ENCODE results near the gene MLEC.

The MLEC gene

DNA sequence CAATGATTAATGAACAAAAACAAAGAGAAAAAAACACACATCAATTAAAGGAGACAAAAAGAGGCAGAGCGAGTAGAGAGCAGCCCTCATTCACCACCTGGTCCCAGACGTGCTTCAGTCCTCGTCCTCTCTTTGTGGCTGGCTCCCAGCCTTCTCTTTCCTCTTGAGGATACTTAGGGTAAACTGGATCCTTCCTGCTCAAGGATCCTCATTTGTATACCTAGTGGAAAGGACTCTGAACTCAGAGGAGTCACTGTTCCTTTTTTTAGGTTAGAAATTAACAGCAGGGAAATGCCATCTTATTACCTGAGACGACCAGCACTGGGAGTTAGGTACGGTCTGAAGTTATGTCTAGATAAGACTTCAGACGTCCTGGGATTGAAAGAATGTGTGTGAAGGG lies 9.7 kb downstream of the MLEC start:
- DNase-seq: no peak

DNA sequence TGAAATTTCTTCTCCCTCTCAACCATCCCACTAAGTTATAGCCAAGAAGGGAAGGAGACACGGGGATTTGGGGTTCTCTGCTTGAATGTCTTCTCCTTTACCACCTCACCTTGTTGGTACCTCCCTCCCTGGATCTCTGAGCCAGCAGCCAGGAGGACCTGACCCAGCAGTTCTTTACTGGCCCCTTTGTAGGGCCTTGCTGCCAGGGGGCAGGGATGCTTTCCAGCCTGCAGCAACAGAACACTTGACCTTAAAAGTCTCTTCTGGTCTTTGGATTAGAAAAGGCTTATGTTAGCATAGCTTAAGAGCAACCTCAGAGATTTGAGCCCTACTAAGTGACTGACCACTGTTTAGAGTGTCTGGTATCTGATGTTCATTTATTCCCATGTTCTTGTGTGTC lies 10.4 kb downstream of the MLEC start:
- no peak for DNase-seq

DNA sequence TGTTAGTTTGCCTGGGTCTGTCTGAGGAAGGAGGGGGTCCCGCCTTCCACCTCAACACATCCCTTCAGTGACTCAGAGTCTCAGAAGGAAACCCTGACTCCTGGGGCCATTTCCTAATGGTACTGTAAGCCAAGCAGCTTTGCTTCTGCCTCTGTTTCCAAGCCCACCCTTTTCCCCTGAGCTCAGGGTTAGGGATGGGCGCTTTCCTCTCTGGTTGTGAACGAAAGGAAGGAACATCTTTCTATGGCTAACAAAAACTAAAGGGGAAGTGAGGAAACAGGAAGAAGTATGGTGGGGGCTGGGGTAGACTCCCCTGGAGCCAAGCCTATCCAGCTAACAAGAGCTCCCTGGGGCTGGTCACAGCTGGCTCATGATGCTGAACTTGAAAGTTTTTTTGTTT lies 11.7 kb downstream of the MLEC start:
- peak; percentile 60 for DNase-seq

DNA sequence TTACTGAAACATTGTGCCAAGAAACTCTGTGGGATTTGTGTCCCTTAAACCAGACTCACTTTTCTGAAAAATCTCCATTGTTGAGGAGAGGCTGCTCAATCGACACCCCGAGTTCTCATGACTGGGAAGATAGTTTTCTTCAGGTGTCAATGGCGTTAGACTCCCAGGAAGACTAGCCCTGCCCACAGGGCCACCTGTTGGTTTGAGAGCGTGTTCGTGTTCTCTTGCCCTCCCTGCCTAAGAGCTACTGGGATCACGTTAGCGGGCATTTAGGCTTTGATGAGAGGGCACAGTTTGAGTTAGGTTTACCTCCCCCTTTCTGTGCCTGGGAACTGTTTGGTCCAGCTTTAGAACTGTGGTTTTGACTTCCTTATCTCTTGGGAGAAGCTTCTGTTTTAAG lies 12.6 kb downstream of the MLEC start:
- DNase-seq: no peak

DNA sequence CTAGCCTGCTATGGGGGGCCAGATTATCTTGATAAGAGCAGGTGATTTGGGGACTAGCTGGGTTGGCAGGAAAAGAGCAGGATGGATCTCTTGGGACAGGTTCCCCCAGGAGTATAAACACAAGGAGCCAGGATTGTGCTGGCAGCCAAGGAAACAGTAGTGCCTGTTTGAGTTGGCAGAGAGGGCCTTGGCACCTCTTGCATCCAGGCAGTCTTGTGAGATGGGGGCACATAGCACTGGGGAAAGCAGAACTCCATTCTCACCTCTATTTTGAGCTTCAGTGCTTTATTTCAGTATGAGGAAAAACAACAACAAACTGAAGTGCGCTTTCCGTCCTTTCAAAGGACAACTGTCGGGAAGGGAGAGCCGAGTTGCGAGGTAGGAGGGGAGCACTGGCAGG lies 13.9 kb downstream of the MLEC start:
- no peak for DNase-seq

GRCh38 chr12:120702637-120703036 lies 15.7 kb downstream of the MLEC start:
- peak; percentile 32 for DNase-seq

GRCh38 chr12:120703311-120703942 lies 16.5 kb downstream of the MLEC start:
- DNase-seq: no peak

DNA sequence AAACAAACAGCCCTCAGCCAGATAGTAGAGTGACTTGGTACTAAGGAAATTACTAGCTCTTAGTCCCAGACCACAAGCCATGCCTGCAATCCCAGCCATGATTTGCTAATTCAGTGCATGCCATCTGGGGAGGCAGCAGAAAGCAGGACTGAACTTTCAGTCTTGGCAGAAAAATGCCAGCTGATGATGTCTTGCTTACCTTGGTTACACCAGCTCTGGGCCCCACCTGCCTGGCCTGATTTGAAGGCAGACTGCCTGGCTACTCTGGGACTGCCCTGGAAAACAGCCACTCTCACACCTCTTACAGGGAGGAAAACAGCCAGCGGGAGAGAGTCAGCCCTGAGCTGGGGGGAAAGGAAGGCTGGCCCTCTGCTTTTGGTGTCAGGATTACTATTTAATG lies 18.7 kb downstream of the MLEC start:
- DNase-seq: no peak

DNA sequence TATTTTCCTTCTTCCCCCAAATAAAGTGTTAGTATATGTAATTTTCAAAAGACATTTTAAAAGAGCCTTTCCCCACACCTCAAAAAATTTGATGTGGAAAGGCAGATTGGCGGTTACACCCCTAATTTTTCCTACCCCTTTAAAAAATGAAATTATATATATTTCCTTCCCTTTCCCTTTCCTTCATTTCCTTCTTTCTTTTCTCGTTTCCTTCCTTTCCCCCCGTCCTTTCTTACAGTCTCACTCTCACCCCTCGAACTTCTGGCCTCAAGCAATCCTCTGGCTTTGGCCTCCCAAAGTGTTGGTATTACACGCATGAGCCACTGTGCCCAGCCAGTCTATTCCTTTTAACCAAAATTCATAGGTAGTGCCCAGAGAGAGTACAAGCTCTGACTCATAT lies 19.1 kb downstream of the MLEC start:
- DNase-seq: no peak

DNA sequence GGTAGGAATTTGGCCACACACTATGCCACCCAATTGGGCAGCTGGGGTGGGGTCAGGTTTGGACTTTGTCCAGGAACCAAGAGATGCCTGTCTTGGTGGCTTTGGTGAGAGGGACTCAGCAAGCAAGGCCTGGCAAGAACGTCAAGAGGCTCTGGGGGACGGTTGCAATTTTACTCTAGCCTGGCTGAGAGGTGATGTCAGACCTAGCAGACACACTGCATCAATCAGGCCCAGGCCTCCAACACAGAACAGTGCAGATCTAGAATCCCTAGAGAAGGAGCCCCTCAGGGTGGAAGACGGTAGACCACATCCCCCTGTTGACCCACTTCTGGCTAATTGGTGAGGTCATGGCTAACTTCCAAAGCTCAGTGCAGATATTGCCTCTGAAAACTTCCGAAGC lies 21.7 kb downstream of the MLEC start:
- DNase-seq: peak; percentile 31

DNA sequence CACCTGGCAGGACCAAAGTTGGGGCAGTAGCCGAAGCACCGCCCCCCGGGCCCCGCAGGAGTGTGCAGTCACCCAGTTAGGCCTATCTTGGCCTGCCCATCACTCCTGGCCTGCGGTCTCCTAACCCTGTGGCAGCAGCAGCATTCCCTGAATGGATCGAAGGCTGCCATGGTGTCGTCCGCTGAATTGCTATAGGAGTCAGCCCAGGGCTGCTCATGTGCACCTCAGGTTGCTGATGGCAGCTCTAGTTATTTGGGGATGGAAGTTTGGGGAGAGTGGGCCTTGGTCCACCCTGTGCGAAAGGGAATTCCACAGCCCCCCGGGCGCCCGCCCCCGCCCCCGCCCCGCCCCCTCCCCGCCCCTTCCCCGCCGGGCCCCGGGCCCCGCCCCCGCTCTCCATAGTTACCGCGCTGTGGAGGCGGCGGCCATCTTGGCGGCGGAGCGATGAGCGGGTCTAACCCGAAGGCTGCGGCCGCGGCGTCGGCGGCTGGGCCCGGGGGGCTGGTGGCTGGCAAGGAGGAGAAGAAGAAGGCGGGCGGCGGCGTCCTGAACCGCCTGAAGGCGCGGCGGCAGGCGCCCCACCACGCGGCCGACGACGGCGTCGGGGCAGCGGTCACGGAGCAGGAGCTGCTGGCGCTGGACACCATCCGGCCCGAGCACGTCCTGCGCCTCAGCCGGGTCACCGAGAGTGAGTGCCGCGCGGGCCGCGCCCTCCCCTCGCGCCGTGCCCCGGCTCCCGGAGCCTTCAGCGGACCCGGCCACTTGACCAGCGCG lies 23.3 kb downstream of the MLEC start, which contains the start of gene UNC119B:
UNC119B (plus strand) TSS at position 428 of the 774 bp plus-strand sequence; CDS start at position 445, 17 bp downstream.
- peak; percentile 83 for DNase-seq

DNA sequence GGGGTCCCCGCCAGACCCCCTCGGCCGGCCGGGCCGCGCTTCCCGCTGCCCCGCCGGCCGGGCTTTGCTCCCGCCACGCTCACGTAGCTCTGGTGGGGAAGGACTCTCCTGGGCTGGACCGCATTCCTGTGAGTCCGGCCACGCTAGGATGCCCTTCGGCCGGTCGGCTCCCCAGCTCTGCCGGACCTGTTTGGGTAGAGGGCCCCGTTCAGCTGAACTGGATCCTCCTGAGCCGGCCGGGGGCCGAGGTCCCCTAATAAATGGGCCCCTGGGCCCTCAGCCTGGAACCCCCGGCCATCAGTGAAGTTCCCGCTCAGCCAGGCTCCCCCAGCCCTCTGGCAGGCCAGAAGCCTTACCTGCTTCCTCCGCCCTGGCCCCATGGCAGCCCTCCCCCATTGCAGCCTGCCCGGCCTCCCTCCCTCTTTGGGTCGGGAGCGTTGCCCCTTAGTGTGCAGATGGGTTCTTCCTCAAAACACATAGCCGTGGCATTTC lies 23.9 kb downstream of the MLEC start:
- peak; percentile 69 for DNase-seq

GRCh38 chr12:120711411-120711810 lies 24.5 kb downstream of the MLEC start:
- no peak for DNase-seq

DNA sequence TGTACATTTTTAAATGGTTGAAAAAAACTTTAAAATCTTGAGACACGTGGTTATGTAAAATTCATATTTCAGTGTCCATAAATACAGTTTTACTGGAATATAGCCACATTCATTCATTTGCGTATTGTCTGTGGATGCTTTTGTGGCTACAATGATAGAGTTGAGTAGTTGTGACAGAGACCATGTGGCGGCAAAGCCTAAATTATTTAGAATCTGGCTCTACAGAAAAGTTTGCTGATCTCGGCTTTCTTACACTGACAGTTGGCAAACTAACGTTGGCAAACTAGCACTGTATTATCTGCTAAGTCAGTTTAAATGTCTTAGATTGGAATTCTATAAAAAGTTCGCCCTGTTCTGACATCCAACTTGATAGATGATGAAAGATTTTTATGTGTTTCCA lies 25.7 kb downstream of the MLEC start:
- DNase-seq: no peak

- DNase-seq: peak; percentile 95
These were observed 27.0 kb downstream of the MLEC start for GRCh38 chr12:120713861-120714482.

DNA sequence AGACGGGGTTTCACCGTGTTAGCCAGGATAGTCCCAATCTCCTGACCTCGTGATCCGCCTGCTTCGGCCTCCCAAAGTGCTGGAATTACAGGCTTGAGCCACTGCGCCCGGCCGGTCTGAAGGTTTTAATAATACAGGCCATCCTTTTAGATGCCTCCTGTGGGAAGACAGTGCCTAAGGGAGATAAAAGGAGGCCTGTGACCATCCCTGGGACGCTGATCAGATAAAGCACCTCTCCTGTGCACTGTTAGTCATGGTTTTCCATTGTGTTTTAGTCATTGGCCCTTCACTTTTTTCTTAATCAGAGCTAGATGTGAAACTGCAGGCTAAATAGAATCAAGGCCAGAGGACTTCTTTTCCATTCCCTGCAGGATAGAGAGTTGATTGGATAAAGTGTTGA lies 31.1 kb downstream of the MLEC start:
- no peak for DNase-seq

GRCh38 chr12:120719072-120719471 lies 32.1 kb downstream of the MLEC start:
- no peak for DNase-seq

DNA sequence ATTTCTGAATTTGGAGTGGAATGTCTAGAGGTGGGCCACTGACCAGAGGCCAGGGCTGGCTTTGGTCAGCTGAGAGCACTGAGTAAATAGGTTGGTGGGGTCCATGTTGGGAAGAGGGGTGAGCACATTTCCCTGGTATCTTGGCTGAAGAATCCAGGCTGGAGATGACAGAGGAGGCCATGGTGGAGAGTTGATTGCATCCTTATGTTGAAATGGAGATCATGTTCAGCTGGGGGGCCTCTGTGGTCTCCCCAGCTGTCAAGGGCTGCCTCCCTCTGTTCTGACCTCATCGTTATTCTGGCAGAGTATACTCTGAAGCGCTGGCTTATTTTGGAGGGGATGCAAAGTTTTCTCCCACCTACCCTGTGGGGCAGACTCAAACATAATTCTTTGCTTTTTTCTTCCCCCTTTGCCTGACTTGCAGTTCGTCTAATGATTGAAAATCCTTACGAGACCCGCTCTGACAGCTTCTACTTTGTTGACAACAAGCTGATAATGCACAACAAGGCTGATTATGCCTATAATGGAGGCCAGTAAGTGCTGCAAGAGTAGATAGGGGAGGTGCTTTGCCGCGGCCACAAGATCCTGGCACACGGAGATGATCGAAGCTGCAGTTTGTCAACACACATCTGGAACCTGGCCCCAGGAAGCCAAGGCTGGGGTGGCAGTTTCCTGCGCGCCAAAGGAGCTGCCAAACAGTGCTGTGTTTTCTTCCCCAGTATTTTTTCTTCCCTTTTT lies 32.7 kb downstream of the MLEC start:
- DNase-seq: peak; percentile 85

DNA sequence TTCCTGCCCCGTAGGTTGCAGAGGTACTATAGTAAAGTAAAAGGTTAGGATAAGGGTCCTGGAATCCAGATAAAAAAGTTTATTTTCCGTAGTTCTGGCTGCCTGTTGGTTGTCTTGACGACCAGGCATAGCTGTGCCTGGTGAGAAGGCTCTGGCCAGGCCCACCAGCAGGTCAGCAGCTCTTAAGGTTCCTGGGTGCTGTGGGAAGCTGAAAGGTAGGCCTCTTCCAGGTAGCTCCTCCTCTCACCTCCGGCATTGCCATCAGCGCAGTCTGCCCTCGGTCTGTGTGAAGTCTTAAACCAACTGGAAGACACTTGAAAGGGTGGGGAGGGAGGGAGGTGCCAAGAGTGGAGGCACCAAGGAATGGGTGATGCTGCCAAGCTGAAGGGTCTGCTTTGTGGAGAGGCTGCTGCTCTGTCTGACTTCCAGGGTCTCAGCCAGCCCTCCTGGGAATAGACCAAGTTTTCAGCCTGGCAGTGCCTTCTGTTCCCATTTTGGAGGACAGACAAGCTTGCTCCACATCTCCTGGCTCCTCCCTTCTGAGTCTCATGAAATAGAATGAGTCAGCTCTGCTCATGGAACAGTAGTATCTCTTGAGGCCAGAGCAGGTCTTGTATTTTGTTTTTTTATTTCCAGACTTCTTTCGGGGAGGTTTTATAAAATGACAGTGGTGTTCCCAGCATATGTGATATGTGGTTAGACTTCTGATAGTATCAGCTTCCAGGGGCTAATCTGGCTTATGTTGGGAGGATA lies 33.5 kb downstream of the MLEC start:
- DNase-seq: peak; percentile 92

DNA sequence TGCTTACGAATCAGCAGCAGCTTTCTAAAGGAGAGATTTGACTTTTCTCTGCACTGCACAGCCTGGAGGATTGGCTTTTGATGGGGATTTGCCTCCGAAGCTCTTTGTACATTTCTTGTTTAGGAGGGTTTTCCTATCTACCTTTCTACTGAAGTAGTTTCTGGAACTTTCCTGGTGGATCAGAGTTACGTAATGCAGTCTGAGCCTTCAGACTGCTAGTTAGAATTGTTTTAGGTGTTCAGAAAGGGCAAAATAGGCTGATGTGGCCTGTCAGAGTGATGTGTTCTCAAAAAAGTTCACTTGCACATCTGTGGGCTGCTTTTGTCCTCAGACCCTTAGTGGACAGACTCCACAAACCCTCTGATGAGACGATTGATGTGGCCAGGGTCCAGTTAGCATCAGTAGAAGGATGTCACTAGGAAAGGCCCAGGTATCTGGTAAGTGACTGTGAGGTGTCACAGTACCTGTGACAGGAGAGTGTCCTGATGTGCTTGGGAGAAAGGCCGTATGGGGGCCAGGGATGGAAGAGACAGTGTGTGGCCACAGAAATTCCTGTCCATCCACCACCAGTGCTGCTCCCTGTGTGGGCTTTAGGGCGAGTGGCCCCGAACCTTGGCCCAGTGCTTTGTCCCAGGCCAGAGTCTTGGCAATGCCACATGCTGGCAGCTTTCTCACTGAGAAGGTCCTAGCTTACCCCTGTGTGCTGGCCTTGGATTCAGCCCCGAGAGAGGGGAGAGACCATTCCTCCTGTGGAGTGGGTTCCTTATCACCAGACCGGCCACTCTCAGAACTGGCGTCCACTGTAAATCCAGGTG lies 34.2 kb downstream of the MLEC start:
- no peak for DNase-seq

- peak; percentile 84 for DNase-seq
These were observed 34.9 kb downstream of the MLEC start for GRCh38 chr12:120721866-120722265.

DNA sequence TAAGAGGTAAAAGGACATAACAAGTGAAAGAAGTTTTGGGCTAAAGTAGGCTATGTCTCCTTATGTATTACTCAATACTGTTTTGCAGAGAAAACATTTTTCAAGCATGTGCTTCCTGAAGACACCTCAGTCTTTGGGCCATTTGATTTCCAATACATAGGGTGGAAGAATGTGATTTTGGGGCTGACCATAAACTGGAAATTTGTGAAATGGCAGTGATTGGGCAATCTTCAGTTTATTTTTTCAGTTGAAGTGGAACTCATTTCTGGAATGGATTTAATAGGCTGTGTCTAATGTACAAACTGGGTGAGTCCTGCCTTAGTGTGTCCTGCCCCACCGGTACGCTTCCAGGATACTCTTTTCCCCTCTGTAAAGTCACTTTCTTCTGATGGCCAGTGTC lies 35.8 kb downstream of the MLEC start:
- no peak for DNase-seq
